H1 (cell line): Measurements from ENCODE around the gene TCAIM.

ENCODE experiments used
- CEBPB ChIP-seq: IDR thresholded peaks from 2 replicates; pipeline ENCODE4 v1.6.1; 2012; ENCODE audit warnings: low read depth, low read length
- CHD2 ChIP-seq: IDR thresholded peaks from 2 replicates; pipeline ENCODE4 v1.6.1; 2012; ENCODE audit warnings: low read length, improper control_type of control experiment
- CHD7 ChIP-seq: fragments of 300-600 bp; sonication (generic); IDR thresholded peaks from 2 replicates; pipeline ENCODE4 v1.7.1; 2012; ENCODE audit warnings: low read length, moderate library complexity, mild to moderate bottlenecking, inconsistent platforms; ENCODE audit not compliant: insufficient replicate concordance
- CTBP2 ChIP-seq: IDR thresholded peaks from 2 replicates; pipeline ENCODE4 v1.7.0; 2011; ENCODE audit warnings: borderline replicate concordance, mild to moderate bottlenecking, moderate library complexity, mixed read lengths, low read length; ENCODE audit not compliant: insufficient read depth, insufficient read length
- CTCF ChIP-seq, 3 experiments: IDR thresholded peaks; 1 replicate in 2 of 3; 2 replicates in 1 of 3; pipeline versions ENCODE4 v1.5.1 to v1.6.1; 2011; ENCODE audit warnings: low read length in 3 of 3, mild to moderate bottlenecking in 3 of 3, inconsistent platforms in 2 of 3, low read depth in 1 of 3, moderate library complexity in 1 of 3; ENCODE audit not compliant: insufficient read depth in 1 of 3; ENCODE audit errors: control extremely low read depth in 1 of 3
- EZH2 ChIP-seq: fragments of 200-600 bp; sonication (generic); IDR thresholded peaks from 2 replicates; pipeline ENCODE4 v1.7.1; 2012; ENCODE audit warnings: low read depth, mild to moderate bottlenecking, moderate library complexity, low read length, inconsistent platforms; ENCODE audit not compliant: severe bottlenecking
- NRF1 ChIP-seq: IDR thresholded peaks from 2 replicates; pipeline ENCODE4 v1.6.1; 2011; ENCODE audit warnings: mild to moderate bottlenecking, low read depth, low read length, improper control_type of control experiment
- POLR2A ChIP-seq, 2 experiments: IDR thresholded peaks; 1 replicate in 1 of 2; 2 replicates in 1 of 2; pipeline ENCODE4 v1.6.1; 2011; ENCODE audit warnings: low read depth in 2 of 2, low read length in 2 of 2, mild to moderate bottlenecking in 2 of 2; ENCODE audit errors: control extremely low read depth in 1 of 2
- TEAD4 ChIP-seq: IDR thresholded peaks from 2 replicates; pipeline ENCODE4 v1.6.1; 2012; ENCODE audit warnings: low read depth, low read length, inconsistent platforms, mixed read lengths
- ZNF274 ChIP-seq: IDR thresholded peaks from 2 replicates; pipeline ENCODE4 v1.7.0; 2012; ENCODE audit warnings: low read length, borderline replicate concordance; ENCODE audit errors: extremely low read depth

GRCh38 chr3:44434834-44435510, 96.4 kb downstream of the TCAIM start:
- TF ChIP-seq POLR2A (IDR thresholded peaks at IDR 0.05; ENCODE audit: control extremely low read depth in 1 of 2, low read depth in 2 of 2, low read length in 2 of 2): no peak
- no peak for TF ChIP-seq EZH2
- no peak for TF ChIP-seq CHD7
- no peak for TF ChIP-seq CTCF (IDR thresholded peaks at IDR 0.05; ENCODE audit: control extremely low read depth in 1 of 3, insufficient read depth in 1 of 3, low read depth in 1 of 3, low read length in 3 of 3)
- TF ChIP-seq CHD2: no peak
- no peak for TF ChIP-seq CTBP2
- no peak for TF ChIP-seq TEAD4
- no peak for TF ChIP-seq NRF1
- TF ChIP-seq ZNF274: no peak
- TF ChIP-seq CEBPB: no peak
